Left kidney (tissue), 2 donors: Measurements from ENCODE around the gene ACTG1. TPM values are rescaled to one million over a fixed set of nuclear protein-coding genes. Genes with fewer than 3 reads are reported as not detected.

ENCODE experiments used
- DNase-seq: peaks from one replicate; pipeline ENCODE4 v3.0.0-alpha.2; 2013
- polyA plus RNA-seq: library from polyadenylated mRNA; unstranded; fragments of 120-200 nt; gene quantifications from one replicate; pipeline ENCODE4 v1.2.1, GENCODE V29; 2013; ENCODE audit not compliant: insufficient read length

ACTG1 gene
- polyA plus RNA-seq, 1 donor = 3,008 TPM

- no peak for DNase-seq
Observed at GRCh38 chr17:81468770-81469121, 43.9 kb downstream of the ACTG1 start.

- DNase-seq = no peak
Observed at GRCh38 chr17:81468111-81468769, 44.4 kb downstream of the ACTG1 start.

GRCh38 chr17:81466564-81467472, 45.8 kb downstream of the ACTG1 start:
- DNase-seq = no peak

- no peak for DNase-seq
Observed at GRCh38 chr17:81465910-81466309, 46.7 kb downstream of the ACTG1 start.

GRCh38 chr17:81464586-81464985, 48.0 kb downstream of the ACTG1 start:
- no peak for DNase-seq

GRCh38 chr17:81463506-81463905, 49.1 kb downstream of the ACTG1 start:
- no peak for DNase-seq

GRCh38 chr17:81462506-81463125, 50.0 kb downstream of the ACTG1 start:
- no peak for DNase-seq

GRCh38 chr17:81461607-81462500, 50.7 kb downstream of the ACTG1 start:
- no peak for DNase-seq

- DNase-seq = no peak
Observed at GRCh38 chr17:81460856-81461460, 51.6 kb downstream of the ACTG1 start.

Other genes with a start within 250 kb of the ACTG1 start
- 56.3 TPM for gene SLC38A10, start 217.5 kb downstream of the ACTG1 start, polyA plus RNA-seq
- 17.9 TPM for gene BAHCC1, start 117.3 kb downstream of the ACTG1 start, polyA plus RNA-seq
- 1.7 TPM for gene FSCN2, start 15.6 kb upstream of the ACTG1 start, polyA plus RNA-seq
- 27.2 TPM for gene FAAP100, start 39.6 kb upstream of the ACTG1 start, polyA plus RNA-seq
- gene NPLOC4, start 124.3 kb upstream of the ACTG1 start, polyA plus RNA-seq = 71.8 TPM
- gene TSPAN10, start 124.4 kb upstream of the ACTG1 start, polyA plus RNA-seq = 4.0 TPM
- gene PDE6G, start 143.7 kb upstream of the ACTG1 start, polyA plus RNA-seq = 11.0 TPM
- 12.7 TPM for gene OXLD1, start 153.8 kb upstream of the ACTG1 start, polyA plus RNA-seq
- 15.2 TPM for gene CCDC137, start 153.9 kb upstream of the ACTG1 start, polyA plus RNA-seq
- 50.2 TPM for gene ARL16, start 171.0 kb upstream of the ACTG1 start, polyA plus RNA-seq
- gene HGS, start 171.2 kb upstream of the ACTG1 start, polyA plus RNA-seq = 96.5 TPM
- 34.1 TPM for gene MRPL12, start 190.6 kb upstream of the ACTG1 start, polyA plus RNA-seq
- 13.0 TPM for gene SLC25A10, start 199.5 kb upstream of the ACTG1 start, polyA plus RNA-seq